Parathyroid adenoma (tissue), 2 donors: ENCODE measurements around the gene LSM2.
"Not testable (repeated sequence)": the region's sequence is repeated elsewhere in the genome, so short reads cannot be mapped to it uniquely, and the experiment has no call there.

Experiments
- H2AFZ ChIP-seq: fragments of 300-600 bp; sonication (generic); one replicate; pipeline ENCODE4 v1.7.0; 2017; ENCODE audit warnings: antibody characterized with exemption, mild to moderate bottlenecking
- H3K27ac ChIP-seq: fragments of 300-600 bp; sonication (generic); one replicate; pipeline ENCODE4 v1.7.0; 2017
- H3K27me3 ChIP-seq: fragments of 300-600 bp; sonication (generic); one replicate; pipeline ENCODE4 v1.7.0; 2017; ENCODE audit warnings: low read length; ENCODE audit not compliant: control insufficient read depth, insufficient read depth
- H3K36me3 ChIP-seq: fragments of 300-600 bp; sonication (generic); one replicate; pipeline ENCODE4 v1.7.0; 2017; ENCODE audit warnings: low read length; ENCODE audit not compliant: control insufficient read depth, insufficient read depth
- H3K4me1 ChIP-seq: fragments of 300-600 bp; sonication (generic); one replicate; pipeline ENCODE4 v1.7.0; 2017; ENCODE audit warnings: control low read depth
- H3K4me2 ChIP-seq: fragments of 300-600 bp; sonication (generic); one replicate; pipeline ENCODE4 v1.7.0; 2017; ENCODE audit warnings: low read length
- H3K4me3 ChIP-seq: fragments of 300-600 bp; sonication (generic); one replicate; pipeline ENCODE4 v1.7.0; 2017; ENCODE audit warnings: low read depth, low read length
- H3K79me2 ChIP-seq: fragments of 300-600 bp; sonication (generic); one replicate; pipeline ENCODE4 v1.7.0; 2017; ENCODE audit warnings: control low read depth
- H3K9ac ChIP-seq: fragments of 300-600 bp; sonication (generic); one replicate; pipeline ENCODE4 v1.7.0; 2017; ENCODE audit warnings: mild to moderate bottlenecking
- H3K9me3 ChIP-seq: fragments of 300-600 bp; sonication (generic); one replicate; pipeline ENCODE4 v1.7.0; 2017; ENCODE audit warnings: low read length; ENCODE audit not compliant: control insufficient read depth
- TF ChIP-seq, protein P1 (sequence below): fragments of 300-600 bp; sonication (generic); IDR thresholded peaks from one replicate; pipeline ENCODE4 v1.7.0; 2017; ENCODE audit warnings: antibody characterized with exemption, mild to moderate bottlenecking
- donor health status: primary hyperparathyroidism.

Gene LSM2

DNA sequence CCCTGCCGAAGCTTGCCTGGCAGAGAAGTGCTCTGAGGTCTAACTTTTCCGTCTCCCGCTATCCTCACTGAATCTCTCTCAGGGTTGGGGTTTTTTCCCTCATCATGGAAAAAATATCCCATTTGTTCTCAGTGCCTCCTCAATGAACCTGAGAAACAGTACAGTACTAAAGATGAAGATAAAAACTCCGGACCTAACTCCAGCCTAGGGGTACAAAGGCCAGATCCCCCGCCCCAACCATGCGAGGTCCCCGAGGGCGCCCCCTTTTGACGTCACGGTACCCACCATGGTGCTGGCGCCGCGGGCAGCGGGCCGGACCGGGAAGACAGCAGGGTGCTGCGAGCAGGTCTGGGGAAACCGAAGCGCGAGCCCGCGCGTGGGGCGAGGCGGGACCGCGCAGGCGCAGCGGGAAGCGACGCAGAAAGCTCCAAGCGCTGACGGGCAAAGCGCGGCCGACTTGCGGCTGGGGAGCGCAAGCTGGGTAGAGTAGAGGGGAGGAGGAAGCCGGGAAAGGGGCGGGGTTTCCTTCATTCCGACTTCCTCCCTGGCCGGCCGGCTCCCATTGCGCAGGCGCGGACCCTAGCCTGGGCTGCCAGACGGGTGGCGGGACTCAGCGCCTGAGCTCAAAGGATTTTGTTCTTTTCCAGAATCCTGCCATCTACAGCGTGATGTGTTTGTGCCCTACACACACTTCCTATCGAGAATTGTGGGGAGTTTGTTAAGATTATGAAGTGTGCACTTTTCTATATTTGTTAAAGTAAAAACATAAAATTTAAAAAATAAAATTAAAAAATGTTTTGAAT lies at the start of gene LSM2:
TSS of gene LSM2 (minus strand) at position 497 of the 803 bp plus-strand sequence. CDS start at position 288, 209 bp downstream.
- Histone ChIP-seq H3K4me1 (peaks cover 4% of the 10 kb centered on the region), H3K79me2 (no peaks in the 10 kb centered on the region), H3K27ac (peak within 1 kb of the TSS; percentile 92), H3K9ac (peak within 1 kb of the TSS; percentile 38), H3K36me3 (no peaks in the 10 kb centered on the region), H3K4me2 (peak within 1 kb of the TSS; percentile 99), H3K9me3 (no peaks in the 10 kb centered on the region), H3K4me3 (peak within 1 kb of the TSS; percentile 94), H3K27me3 (no peaks in the 10 kb centered on the region), H2AFZ (peak within 1 kb of the TSS; percentile 87)
- TF ChIP-seq, protein P1, sequence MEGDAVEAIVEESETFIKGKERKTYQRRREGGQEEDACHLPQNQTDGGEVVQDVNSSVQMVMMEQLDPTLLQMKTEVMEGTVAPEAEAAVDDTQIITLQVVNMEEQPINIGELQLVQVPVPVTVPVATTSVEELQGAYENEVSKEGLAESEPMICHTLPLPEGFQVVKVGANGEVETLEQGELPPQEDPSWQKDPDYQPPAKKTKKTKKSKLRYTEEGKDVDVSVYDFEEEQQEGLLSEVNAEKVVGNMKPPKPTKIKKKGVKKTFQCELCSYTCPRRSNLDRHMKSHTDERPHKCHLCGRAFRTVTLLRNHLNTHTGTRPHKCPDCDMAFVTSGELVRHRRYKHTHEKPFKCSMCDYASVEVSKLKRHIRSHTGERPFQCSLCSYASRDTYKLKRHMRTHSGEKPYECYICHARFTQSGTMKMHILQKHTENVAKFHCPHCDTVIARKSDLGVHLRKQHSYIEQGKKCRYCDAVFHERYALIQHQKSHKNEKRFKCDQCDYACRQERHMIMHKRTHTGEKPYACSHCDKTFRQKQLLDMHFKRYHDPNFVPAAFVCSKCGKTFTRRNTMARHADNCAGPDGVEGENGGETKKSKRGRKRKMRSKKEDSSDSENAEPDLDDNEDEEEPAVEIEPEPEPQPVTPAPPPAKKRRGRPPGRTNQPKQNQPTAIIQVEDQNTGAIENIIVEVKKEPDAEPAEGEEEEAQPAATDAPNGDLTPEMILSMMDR: peak; percentile 40

DNA sequence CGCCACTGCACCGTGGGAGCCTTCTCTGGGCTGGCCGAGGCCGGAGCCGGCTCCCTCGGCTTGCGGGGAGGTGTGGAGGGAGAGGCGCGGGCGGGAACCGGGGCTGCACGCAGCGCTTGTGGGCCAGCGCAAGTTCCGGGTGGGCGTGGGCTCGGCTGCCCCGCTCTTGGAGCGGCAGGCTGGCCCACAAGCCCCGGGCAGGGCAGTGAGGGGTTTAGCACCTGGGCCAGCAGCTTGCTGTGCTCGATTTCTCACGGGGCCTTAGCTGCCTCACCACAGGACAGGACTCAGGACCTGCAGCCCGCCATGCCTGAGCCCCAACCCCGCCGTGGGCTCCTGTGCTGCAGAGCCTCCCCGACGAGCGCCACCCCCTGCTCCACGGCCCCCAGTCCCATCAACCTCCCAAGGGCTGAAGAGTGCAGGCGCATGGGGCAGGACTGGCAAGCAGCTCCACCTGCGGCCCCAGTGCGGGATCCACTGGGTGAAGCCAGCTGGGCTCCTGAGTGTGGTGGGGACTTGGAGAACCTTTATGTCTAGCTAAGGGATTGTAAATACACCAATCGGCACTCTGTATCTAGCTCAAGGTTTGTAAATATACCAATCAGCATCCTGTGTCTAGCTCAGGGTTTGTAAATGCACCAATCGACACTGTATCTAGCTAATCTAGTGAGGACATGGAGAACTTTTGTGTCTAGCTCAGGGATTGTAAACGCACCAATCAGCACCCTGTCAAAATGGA lies 45.4 kb upstream of the LSM2 start:
- H3K27me3 ChIP-seq, H3K4me3 ChIP-seq, H3K9ac ChIP-seq, H3K4me1 ChIP-seq, H3K27ac ChIP-seq, H3K9me3 ChIP-seq, H3K79me2 ChIP-seq, H2AFZ ChIP-seq, H3K36me3 ChIP-seq, H3K4me2 ChIP-seq: not testable (repeated sequence)

DNA sequence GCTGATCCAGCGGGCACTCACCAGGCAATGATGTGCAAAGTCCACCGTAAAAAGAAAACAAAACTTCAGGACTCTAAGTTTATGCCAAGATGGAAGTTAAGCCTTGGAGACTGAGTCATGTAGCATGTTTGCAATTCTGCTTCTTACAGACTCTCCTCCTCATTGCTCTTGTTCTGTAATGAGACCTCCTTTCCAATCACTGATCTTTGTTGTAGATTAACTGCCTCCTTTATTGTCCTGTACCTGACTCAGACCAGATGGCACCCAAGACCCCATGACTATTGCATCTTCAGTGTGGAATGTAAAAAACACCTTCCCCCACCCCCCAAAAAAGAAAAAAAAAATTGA lies 44.7 kb upstream of the LSM2 start:
- Histone ChIP-seq H3K4me1 (no peaks in the 10 kb centered on the region), H2AFZ (no peak overlapping the region), H3K79me2 (no peaks in the 10 kb centered on the region), H3K27ac (no peak overlapping the region), H3K4me3 (no peak overlapping the region), H3K36me3 (no peaks in the 10 kb centered on the region), H3K9ac (no peak overlapping the region), H3K27me3 (no peaks in the 10 kb centered on the region), H3K4me2 (no peak overlapping the region), H3K9me3 (no peaks in the 10 kb centered on the region)
- TF ChIP-seq, protein P1: no peak

DNA sequence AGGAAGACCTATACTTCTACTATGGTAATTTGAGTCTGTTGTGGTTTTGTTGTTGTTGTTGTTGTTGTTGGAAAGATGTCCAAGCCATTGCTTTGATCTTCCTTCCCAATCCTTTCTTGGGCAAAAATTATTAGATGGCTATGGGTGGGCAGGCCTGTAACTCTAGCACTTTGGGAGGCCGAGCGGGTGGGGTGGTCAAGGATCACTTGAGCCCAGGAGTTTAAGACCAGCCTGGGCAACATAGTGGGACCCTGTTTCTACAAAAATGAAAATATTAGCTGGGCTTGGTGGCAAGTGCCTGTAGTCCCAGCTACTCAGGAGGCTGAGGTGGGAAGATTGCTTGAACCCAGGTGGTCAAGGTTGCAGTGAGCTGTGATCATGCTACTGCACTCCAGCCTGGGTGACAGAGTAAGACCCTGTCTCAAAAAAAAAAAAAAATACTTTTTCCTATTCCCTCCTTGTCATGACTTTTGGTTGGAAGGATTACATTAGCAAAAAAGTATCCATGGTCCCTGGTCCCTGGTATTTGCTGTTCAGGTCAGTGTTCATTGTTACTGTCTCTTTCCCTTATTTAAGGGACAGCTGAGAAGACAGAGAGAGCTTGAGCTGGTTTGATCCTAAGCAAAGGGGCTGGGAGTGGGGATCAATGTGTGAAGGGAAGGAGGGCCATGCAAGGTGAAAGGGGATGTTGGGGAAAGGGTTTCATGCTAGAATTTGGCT lies 44.2 kb upstream of the LSM2 start:
- H3K4me3 ChIP-seq: no peak overlapping the region
- TF ChIP-seq, protein P1: no peak
- H3K27me3 ChIP-seq: no peaks in the 10 kb centered on the region
- no peaks in the 10 kb centered on the region for H3K79me2 ChIP-seq
- no peak overlapping the region for H3K9ac ChIP-seq
- no peak overlapping the region for H3K4me2 ChIP-seq
- no peaks in the 10 kb centered on the region for H3K36me3 ChIP-seq
- no peak overlapping the region for H2AFZ ChIP-seq
- H3K9me3 ChIP-seq: no peaks in the 10 kb centered on the region
- H3K4me1 ChIP-seq: no peaks in the 10 kb centered on the region
- no peak overlapping the region for H3K27ac ChIP-seq

DNA sequence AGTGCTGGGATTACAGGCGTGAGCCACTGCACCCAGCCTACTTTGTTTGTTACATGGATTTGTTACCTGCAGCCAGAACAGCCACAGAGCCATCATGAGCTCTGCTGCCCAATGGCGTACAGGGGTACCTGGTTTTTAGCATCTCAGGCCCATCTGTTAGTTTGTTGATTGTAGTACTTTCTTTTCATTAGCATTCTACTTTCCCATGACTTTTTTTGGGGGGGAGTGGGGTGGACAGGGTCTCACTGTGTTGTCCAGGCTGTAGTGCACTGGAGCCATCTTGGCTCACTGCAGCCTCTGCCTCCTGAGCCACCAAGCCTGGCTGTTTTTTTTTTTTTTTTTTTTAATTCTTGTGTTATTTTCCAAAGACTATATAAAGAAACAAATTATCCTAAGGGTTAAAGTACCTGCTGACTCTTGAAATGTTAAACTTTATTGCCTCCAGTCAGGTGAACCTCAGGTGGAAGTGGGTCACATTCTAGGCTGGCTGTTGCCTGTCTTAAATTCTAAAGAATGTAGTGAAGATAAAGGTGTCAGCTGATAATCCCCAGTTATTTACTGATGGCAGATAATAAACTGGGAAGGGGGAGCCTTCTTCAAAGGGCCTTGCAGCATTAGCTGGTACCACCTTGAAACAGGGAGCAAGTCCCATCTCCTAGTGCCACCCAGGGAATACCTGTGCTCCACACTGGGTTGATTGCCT lies 40.7 kb upstream of the LSM2 start:
- TF ChIP-seq, protein P1: no peak

More for the DNA sequence above, 40.7 kb upstream of the LSM2 start:
- no peak overlapping the region for H3K4me3 ChIP-seq
- no peak overlapping the region for H3K9ac ChIP-seq
- H3K27me3 ChIP-seq: no peaks in the 10 kb centered on the region
- H3K4me1 ChIP-seq: no peaks in the 10 kb centered on the region
- no peaks in the 10 kb centered on the region for H3K9me3 ChIP-seq
- H3K27ac ChIP-seq: no peak overlapping the region
- no peak overlapping the region for H2AFZ ChIP-seq
- H3K4me2 ChIP-seq: no peak overlapping the region
- no peaks in the 10 kb centered on the region for H3K79me2 ChIP-seq
- H3K36me3 ChIP-seq: no peaks in the 10 kb centered on the region
